Measurements from ENCODE around the gene LIPH. TPM values are rescaled to one million over a fixed set of nuclear protein-coding genes. Genes with fewer than 3 reads are reported as not detected.
"Not testable (repeated sequence)": the region's sequence is repeated elsewhere in the genome, so short reads cannot be mapped to it uniquely, and the experiment has no call there.

The LIPH gene
- total RNA-seq, 2 donors from 2014 or later, result 0.41 to 0.47 TPM

DNA sequence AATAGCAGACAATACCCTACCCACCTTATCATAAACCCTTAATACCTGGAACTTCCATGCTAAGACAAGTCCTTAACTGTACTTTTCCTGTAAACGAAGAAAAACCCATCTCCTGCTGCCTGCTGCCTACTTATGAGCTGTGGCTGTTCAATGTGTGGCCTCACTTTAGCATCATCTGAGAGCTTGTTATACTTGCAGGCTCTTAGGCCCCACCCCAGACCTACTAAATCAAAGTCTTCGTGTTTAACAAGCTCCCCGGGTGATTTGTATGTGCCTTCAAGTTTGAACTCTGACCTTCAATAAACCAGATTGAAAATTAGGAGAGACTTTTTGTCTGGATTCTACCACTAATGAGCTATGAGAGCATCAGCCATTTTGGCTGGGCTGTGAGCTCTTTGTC lies 82.8 kb downstream of the LIPH start:
- peaks cover 24% of the 10 kb centered on the region for H3K36me3 ChIP-seq
- no peak for DNase-seq (ENCODE audit: low spot score)

GRCh38 chr3:185466123-185466522 lies 86.3 kb downstream of the LIPH start:
- not testable (repeated sequence) for H3K27me3 ChIP-seq; H3K4me1 ChIP-seq; H3K27ac ChIP-seq; H3K9me3 ChIP-seq; H3K36me3 ChIP-seq; DNase-seq (ENCODE audit: low spot score); H3K4me3 ChIP-seq

More for the DNA sequence above, 82.8 kb downstream of the LIPH start:
- TF ChIP-seq CTCF (IDR thresholded peaks at IDR 0.05), result no peak
- Histone ChIP-seq H3K4me1 (no peaks in the 10 kb centered on the region), H3K27ac (no peak overlapping the region), H3K9me3 (no peaks in the 10 kb centered on the region), H3K27me3 (no peaks in the 10 kb centered on the region), H3K4me3 (no peak overlapping the region)

- Histone ChIP-seq H3K9me3 (no peaks in the 10 kb centered on the region), H3K4me3 (no peak overlapping the region), H3K27me3 (no peaks in the 10 kb centered on the region), H3K27ac (no peak overlapping the region), H3K36me3 (peaks cover 8% of the 10 kb centered on the region), H3K4me1 (no peaks in the 10 kb centered on the region)
- DNase-seq (ENCODE audit: low spot score), result no peak
- no peak for TF ChIP-seq CTCF (IDR thresholded peaks at IDR 0.05)
Observed at GRCh38 chr3:185465471-185465870, 86.9 kb downstream of the LIPH start.

GRCh38 chr3:185460719-185461350 lies 91.6 kb downstream of the LIPH start:
- no peak overlapping the region for H3K27ac ChIP-seq
- H3K4me1 ChIP-seq, result no peaks in the 10 kb centered on the region
- no peak for DNase-seq (ENCODE audit: low spot score)
- H3K36me3 ChIP-seq, result no peaks in the 10 kb centered on the region
- TF ChIP-seq CTCF (IDR thresholded peaks at IDR 0.05), result no peak
- no peaks in the 10 kb centered on the region for H3K9me3 ChIP-seq
- no peak overlapping the region for H3K4me3 ChIP-seq
- no peaks in the 10 kb centered on the region for H3K27me3 ChIP-seq

- DNase-seq (ENCODE audit: low spot score), result no peak
- Histone ChIP-seq H3K36me3 (no peaks in the 10 kb centered on the region), H3K4me3 (no peak overlapping the region), H3K27me3 (no peaks in the 10 kb centered on the region), H3K27ac (no peak overlapping the region), H3K4me1 (no peaks in the 10 kb centered on the region), H3K9me3 (no peaks in the 10 kb centered on the region)
- TF ChIP-seq CTCF (IDR thresholded peaks at IDR 0.05), result no peak
Observed at GRCh38 chr3:185460309-185460708, 92.1 kb downstream of the LIPH start.

DNA sequence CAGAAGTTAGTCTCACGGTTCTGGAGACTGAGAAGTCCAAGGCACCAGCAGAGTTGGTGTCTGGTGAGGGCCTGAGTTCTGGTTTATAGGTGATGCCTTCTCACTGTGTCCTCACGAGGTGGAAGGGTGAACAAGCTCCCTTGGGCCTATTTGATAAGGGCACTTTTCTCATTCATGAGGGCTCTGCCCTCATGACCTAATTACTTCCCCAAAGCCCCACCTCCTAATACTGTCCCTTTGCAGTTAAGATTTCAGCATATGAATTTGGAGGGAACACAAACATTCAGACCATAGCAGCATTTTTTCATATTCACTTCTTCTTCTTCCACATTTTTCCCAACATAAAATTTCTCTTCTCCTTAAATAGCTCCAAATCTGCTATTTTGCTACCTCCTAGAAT lies 95.0 kb downstream of the LIPH start:
- Histone ChIP-seq H3K4me1 (no peaks in the 10 kb centered on the region), H3K4me3 (no peak overlapping the region), H3K36me3 (no peaks in the 10 kb centered on the region), H3K27me3 (no peaks in the 10 kb centered on the region), H3K27ac (no peak overlapping the region), H3K9me3 (no peaks in the 10 kb centered on the region)
- no peak for DNase-seq (ENCODE audit: low spot score)
- TF ChIP-seq CTCF (IDR thresholded peaks at IDR 0.05), result no peak

Other genes with a start within 250 kb of the LIPH start
- 10 to 100 TPM in 1 of 2 donors, 1 to 10 TPM in 1; 9.4 to 12.6 TPM for gene MAP3K13, start 189.5 kb downstream of the LIPH start, total RNA-seq
- gene TMEM41A, start 53.6 kb downstream of the LIPH start, total RNA-seq, result 10 to 100 TPM; 10.2 to 10.9 TPM
- gene SENP2, start 33.7 kb upstream of the LIPH start, total RNA-seq, result 10 to 100 TPM; 10.8 to 17.8 TPM

Data from right atrium auricular region (tissue), 2 donors.